ENCODE data around the gene TMEM239. TPM values are rescaled to one million over a fixed set of nuclear protein-coding genes. Genes with fewer than 3 reads are reported as not detected.
"Not testable (repeated sequence)": the region's sequence is repeated elsewhere in the genome, so short reads cannot be mapped to it uniquely, and the experiment has no call there.

TMEM239 gene
- polyA plus RNA-seq, 10 donors: 0.03 TPM; not detected in 9

DNA sequence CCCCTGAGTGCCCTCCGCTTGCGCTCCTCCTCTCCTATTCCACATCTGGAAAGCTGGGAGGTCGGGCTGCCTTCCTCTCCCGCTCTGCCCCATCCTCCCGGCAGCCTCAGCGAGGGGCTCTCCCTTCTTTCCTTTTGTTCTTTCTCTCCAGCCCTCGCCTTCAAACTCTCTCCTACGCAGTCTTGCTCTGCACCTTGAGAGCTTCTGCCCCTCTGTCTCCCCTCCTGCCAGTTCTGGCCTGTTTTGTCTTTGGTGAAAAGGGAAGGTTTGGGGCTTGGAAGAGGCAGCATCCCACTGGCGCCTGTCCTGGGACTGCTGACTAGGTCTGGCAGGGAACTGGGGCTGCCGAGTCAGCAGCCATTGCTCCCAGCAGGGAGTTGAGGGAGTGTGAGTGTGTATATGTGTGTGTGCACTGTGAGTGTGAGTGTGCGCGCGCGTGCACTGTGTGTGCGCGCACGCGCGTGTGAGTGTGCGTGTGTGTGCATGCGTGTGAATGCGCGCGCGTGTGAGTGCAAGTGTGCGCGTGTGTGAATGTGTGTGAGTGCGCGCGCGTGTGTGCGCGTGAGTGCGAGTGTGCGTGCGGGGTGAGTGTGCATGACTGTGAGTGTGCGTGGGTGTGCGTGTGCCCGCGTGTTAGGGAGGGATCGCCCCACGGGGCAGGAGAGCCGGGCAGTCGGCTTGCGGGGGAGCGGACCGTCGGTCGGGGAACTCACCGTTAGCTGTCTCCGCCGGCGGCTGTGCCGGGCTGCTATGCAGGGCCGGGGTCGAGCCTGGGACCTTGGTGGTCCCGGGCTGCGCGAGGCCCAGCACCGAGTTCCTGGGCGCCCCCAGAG, 16.3 kb upstream of the TMEM239 start:
- DNase-seq: peak in 1 of 3 donors; percentile 84

DNA sequence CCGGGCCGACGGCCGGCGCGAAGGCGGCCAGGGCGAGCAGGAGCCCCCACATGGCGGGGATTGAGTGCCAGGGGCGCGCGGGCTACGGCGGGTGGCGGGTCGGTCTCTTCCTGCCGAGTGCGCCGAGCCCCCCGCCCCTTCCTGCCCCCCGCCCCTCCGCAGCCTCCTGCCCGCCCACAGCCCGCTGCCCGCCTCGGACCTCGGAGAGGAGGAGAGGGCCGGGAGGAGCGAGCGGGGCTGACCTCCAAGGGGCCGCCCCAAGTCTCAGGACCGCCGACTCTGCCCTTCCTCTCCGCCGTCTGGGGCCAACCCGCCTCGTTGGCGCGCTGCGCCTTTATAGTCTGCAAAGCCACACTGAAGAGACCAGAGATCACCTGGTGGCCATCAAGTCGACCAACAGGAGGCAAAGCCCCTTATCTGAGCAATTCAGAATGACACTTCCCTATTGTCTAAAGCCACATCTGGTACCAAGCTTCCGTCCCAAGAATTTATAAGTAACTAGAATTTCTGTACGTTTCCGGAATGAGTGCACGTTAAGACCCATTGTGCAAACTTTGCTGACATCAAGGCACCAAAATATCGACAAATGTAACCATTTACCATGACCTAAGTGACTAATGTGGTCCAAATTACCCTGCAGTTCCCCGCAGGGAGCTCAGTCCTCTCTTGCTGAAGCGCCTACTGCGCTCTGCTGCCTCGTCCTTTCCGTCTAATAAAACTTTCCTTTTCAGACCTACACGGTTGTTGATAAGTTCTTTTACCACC, 15.5 kb upstream of the TMEM239 start, which contains the start of gene CPXM1:
TSS of gene CPXM1 (minus strand) at position 107 of the 765 bp plus-strand sequence. CDS start at position 52, 55 bp downstream.
- peak; percentile 8 to 82 (median 55) for DNase-seq

DNA sequence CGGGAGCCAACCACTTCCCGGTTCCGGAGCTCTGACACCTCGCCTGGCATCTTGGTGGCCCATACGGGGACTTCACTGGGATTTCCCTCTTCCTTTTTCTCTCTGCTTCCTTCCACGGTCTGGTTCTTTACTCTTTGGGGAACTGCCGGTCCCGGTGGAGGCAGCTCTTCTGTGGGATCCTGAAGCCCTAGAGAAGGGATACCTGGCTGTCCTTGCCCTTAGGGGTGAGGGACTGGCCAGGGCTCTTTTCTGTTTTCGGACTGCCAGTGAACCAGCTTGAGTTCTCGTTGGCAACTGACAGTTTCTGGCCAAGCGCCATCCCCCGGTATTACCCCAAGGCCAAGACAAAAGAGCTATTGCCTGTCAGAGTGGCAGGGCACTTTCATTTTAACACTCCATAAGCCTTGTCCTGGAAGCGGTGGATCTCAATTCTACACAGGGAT, 14.9 kb upstream of the TMEM239 start:
- no peak for DNase-seq

DNA sequence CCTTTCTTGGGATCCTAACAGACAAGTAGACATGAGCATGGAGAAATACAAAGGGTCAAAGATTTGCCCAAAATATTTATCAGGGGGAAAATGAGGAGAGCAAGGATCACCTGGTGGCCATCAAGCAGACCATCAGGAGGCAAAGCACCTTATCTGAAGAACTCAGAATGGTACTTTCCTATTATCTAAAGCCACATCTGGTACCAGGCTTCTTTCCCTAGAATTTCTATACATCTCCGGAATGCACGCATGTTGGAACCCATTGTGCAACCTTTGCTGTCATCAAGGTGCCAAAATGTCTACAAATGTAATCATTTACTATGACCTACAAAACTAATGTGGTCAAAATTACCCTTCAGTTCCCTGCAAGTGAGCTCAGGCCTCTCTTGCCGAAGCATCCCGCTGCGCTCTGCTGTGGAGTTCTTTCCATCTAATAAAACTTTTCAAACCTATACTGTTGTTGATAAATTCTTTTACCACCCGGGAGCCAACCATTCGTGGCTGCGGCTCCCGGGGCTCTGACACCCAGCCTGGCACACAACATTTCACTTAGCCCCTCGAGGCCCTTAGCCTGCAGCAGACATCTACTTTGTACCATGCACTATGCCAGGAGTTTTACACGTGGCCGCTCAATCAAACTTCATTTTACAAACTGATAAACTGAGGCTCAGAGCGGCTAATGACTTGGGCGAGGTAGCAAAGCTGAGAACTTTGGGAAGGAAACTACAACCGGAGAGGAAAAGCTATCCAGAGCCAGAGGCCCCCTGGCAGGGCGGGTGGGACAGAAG, 11.9 kb upstream of the TMEM239 start:
- DNase-seq: no peak

DNA sequence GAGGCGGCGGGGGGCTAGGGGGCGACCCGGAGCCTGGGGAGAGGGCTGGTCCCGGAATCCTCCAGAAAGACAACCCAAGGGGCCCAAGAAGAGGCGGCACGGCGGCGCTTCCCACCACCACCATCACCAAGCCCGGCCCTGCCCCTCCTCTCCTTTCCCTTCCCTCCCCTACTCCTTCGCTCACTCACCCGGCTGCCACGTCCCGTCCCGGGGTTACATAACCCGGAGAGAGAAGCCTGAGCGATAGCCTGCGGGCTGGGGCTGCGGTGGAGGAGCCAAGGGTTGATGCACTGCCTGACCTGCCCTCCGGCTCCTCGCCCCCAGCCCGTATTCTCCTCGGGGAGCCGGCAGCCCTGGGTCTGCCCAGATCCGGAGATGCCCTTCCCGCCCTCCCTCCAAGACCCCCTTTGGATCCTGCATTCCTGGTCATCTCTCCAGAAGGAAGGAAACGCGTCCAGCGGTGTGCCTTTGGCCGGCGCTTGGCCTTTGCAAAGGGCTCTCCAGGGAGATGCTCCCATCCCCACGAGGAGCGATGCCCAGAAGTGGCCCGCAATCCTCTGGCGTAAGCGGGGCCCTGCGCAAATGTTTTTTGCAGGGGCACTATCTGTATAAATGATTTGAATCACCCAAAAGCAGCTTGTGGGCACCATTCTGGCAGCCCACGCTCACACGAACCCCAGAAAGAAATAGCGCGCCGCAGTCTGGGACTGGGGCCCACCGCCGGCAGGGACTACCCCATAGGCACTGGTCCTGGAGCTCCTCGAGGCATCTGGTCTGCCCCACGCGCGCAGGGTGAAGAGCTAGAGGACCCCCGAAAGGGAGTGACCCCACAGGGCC, 11.1 kb upstream of the TMEM239 start:
- DNase-seq: no peak

DNA sequence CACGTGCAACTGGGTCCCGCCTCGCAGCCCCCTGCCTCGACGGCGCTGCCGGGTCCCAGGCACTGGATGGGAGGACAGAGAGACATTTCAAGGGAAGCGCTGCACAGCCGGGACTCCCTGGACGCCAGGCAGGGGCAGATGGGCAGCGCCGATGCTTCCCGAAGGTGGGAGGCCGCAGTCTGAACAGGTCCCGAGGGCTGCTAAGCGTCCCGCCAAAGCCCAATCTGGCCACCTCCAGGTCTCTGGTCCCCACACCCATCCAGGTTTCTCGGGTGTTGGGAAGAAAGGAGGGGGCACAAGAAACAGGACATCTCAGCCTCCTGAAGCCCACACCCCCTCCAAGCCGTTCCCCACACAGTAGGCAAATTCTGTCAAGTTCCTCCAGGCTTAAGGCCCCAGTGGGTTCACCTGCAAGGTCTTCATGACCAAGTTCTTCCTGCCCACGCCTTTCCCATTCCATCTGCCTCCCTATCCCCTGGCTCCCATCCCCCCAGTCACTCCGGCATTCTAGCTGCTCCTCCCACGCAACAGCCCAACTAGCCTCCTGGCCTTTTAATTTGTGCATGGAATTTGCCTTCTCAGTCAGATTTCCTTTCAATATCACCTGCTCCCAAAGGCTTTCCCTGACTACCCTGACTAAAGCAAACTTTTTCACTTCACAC, 10.3 kb upstream of the TMEM239 start:
- no peak for DNase-seq

DNA sequence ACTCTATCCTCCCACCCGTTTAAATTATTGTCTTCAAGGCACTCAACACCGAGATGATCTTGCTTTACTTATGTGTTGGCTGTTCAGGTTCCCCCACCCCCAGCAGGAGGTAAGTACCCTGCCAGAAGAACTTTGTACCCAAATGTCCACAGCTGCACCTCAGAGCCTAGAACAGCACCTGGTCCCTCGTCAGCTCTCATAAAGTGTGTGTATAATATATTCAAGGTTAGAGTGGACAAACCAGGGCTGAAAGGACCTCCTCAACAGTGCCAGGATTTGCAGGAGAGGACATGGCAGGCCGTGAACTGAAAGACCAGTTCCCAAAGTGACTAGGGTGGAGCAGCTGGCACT, 9.8 kb upstream of the TMEM239 start:
- no peak for DNase-seq

DNA sequence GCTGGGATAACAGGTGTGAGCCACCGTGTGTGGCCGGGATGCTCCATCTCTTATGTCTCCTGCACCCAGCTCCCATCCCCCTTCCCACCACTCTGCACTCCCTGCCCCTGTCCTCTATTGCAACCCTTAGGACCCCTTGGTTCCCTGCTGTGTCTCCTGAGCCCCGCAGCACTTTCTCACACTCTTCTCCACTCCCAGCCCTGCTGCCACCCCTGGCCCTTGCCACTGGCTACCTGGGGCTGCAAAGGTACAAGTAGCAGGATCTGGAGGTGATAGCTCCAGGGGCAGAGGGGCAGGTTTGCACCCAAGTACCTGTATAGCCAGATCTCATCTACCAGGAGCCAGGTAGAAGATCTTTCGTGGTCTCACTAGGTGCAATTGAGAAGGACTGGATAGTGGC, 9.1 kb upstream of the TMEM239 start:
- DNase-seq: no peak

DNA sequence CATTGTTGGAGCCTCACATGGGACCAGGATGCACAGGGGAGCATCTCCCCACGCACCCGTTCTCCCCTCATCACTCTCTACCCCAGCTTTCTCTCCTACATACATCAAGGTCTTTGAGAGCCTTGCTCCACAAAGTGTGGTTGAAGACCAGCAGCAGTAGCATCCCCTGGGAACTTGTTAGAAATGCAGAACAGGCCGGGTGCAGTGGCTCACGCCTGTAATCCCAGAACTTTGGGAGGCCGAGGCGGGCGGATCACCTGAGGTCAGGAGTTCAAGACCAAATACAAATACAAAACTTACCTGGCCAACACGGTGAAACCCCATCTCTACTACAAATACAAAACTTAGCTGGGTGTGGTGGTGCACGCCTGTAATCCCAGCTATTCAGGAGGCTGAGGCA, 8.2 kb upstream of the TMEM239 start:
- not testable (repeated sequence) for DNase-seq

DNA sequence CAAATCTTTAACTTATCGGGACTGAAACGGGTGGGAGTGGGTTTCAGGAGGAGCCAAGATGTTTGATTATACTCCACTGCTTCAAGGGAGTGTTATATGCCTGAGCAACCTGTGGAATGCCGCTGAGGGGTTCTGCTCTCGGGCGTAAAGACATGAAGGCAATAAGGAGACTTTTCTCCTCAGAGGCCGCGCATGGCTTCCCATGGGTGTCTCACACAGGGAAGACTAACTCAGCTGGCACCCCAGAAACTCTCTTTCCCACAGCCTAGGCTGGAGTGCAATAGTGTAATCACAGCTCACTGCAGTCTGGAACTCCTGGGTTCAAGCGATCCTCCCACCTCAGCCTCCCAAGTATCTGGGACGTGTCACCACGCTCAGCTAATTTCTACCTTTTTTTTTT, 6.5 kb upstream of the TMEM239 start:
- DNase-seq: no peak

DNA sequence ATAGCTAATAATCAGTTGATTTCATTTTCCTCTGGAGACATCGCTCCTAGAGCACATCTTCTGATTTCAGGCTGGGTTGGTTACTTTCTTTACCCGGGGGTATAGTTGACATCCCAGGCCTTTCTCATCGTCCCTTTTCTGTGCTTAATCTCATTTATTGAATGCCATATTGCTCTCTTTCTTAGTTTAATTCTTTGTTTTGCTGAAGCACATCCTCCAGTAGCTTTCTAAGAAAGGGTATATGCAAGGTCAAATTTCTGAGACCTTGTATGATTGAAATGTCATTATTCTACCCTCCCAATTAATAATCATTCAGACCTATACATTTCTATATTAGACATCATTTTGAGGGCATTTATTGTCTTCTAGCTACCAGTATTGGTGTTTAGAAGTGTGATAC, 4.0 kb upstream of the TMEM239 start:
- no peak for DNase-seq

DNA sequence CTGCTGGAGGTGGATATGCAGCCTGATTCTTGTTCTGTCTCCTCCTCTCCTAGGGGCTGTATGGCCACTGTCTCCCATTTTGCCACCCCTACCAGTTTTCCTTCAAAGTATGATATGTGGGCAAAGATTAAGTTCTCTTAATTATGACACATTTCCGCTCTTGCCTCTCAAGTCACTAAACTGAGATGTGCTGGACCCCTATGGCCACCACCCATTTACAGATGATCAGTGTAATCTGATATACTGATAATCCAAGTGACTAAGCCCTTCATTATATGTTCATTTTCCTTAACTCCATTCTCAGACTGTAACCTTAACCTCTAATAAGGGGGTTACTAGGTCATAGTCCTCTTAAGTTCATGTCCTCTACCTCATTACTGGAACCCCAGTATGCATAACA, 2.1 kb upstream of the TMEM239 start:
- DNase-seq: no peak

DNA sequence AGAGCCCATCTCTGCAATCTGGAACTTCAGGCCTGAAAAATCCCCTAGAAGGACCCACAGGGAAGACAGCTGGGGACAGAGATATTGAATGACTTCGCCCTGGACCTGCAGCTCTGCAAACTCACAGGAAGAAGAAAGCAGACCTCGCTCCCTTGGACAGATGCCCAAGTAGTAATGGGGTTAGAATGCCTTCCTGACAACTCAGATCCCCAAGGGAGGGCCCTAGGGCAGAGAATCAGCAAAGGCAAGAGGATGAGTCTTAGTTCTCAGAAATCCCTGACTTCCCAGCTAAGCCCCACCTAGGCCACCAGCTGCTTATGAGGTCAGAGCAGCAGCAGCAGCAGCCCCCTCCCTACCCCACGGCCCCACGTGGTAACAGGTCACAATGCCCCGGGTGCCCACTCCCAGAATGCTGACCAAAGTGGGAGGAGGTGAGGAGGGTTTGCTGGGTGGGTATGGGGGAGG, 1.5 kb upstream of the TMEM239 start, which contains the start of gene C20orf141:
TSS of gene C20orf141 (plus strand) at position 401 of the 465 bp plus-strand sequence. CDS start 198 bp downstream, outside the sequence.
- peak in 2 of 3 donors; percentile 45 to 98 for DNase-seq

DNA sequence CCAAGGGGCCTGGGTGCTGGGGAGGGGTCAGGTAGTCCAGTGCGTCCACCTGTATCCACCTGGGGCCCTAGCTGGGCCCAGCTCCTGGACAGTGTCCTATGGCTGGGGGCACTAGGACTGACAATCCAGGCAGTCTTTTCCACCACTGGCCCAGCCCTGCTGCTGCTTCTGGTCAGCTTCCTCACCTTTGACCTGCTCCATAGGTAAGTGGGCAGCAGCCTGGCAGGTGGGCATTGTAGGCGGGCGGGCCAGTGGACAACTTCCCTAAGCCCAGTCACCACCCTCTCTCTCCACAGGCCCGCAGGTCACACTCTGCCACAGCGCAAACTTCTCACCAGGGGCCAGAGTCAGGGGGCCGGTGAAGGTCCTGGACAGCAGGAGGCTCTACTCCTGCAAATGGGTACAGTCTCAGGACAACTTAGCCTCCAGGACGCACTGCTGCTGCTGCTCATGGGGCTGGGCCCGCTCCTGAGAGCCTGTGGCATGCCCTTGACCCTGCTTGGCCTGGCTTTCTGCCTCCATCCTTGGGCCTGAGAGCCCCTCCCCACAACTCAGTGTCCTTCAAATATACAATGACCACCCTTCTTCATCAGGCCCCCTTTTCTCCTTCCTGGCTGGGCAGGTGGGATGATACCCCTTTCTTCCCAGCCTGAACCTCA, 793 bp upstream of the TMEM239 start:
- no peak for DNase-seq

DNA sequence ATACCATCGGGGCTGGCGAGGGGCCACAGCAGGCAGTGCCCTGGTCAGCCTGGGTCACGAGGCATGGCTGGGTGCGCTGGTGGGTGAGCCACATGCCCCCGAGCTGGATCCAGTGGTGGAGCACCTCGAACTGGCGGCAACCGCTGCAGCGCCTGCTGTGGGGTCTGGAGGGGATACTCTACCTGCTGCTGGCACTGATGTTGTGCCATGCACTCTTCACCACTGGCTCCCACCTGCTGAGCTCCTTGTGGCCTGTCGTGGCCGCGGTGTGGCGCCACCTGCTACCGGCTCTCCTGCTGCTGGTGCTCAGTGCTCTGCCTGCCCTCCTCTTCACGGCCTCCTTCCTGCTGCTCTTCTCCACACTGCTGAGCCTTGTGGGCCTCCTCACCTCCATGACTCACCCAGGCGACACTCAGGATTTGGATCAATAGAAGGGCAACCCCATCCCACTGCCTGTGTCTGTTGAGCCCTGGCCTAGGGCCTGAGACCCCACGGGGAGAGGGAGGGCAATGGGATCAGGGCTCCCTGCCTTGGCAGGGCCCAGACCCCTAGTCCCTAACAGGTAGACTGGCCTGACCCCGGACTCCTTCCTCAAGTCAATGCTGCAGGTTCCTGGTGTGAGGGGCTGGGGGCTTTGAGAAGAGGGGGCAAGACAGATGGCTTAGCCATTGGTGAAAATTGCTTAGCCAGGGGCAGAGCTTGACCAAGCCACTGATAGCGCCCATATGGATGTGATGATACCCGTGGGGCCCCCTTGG, 598 bp downstream of the TMEM239 start:
- no peak for DNase-seq

DNA sequence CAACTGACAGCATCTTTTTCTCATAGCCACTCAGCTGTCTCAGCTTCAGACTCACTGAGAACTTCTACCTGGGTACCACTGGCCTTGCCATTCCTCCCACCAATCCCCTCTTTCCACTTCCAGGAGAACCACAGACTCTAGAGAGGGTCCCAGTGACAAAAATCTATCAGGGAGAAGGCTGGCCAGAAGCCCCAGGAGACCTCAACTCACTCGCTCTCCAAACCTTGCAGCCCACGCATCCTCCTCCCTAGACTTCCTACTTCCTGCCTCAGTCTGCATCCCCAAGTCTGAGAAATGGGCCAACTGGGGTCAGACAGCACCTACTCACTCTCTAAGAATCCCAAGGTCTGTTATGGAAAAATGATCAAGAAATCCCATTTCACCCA, 1.2 kb downstream of the TMEM239 start:
- DNase-seq: no peak

DNA sequence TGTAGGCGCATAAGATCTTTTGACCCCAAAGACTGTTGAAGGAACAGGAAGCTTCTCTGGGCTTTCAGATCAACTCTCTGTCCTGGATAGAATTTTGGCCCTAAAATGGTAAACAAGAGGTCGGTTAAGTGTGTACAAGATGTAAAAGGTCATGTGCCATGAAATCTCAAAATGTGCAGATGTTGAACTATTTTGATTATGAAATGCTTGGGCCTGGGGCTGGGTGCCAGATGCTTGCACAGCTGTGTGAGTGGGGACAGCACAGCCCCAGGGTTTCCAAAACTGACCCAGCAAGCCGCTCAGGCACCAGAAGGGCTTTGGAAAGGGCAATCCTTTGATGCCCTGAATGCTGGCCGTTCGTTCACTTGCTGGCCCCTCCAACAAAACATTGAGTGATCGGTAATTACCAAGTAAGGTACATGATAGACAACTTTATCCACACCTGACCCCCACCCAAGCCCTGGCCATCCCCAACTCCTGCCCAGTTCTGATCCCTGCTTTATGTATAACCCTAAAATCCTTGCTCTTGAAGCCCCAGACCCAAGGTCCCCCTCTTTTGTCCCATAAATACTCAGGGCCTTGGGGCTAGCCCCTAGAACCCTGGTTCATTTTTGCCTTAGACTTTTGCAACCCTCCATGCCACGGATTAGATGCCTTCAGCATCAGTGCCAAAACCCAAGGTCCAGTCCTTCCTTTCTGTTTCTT, 1.9 kb downstream of the TMEM239 start:
- no peak for DNase-seq

All from muscle of back (tissue), 11 donors.